CD4-positive, alpha-beta T cell (primary cell): ENCODE measurements around the gene ABHD8. TPM values are rescaled to one million over a fixed set of nuclear protein-coding genes. Genes with fewer than 3 reads are reported as not detected.

Experiments
- ATAC-seq: fragments of 200-7000 bp; cut with Tn5 transposase; one replicate; pipeline ENCODE4 v1.10.0; 2022; ENCODE audit warnings: mild to moderate bottlenecking; ENCODE audit not compliant: poor library complexity
- CTCF ChIA-PET: fragments of 350-600 bp; sonication (Branson Sonifier 250); formaldehyde crosslinking; loops from one replicate; lab custom pipeline; 2021; ENCODE audit warnings: antibody characterized with exemption, inconsistent platforms; lab: Charles Lee
- POLR2A ChIA-PET: fragments of 350-600 bp; sonication (Branson Sonifier 250); formaldehyde crosslinking; loops from one replicate; lab custom pipeline; 2021; ENCODE audit warnings: antibody characterized with exemption, inconsistent platforms; lab: Charles Lee
- DNase-seq, 14 experiments: peaks; one replicate each; pipeline ENCODE4 v3.0.0-alpha.2; 2013 to 2020; ENCODE audit warnings: mixed read lengths in 2 of 14
- H3K27ac ChIP-seq, 2 donors: one replicate each; pipeline versions ENCODE4 v1.5.1 to v1.7.0; 2013; ENCODE audit warnings: low read length in 2 of 2, low read depth in 1 of 2, mild to moderate bottlenecking in 1 of 2
- H3K27me3 ChIP-seq, 2 experiments: 1 replicate in 1 of 2; 2 replicates in 1 of 2; pipeline versions ENCODE4 v1.6.1 to v1.7.0; 2013; ENCODE audit warnings: low read length in 2 of 2, control low read depth in 1 of 2, mild to moderate bottlenecking in 1 of 2, moderate library complexity in 1 of 2; ENCODE audit not compliant: insufficient read depth in 2 of 2, control insufficient read depth in 1 of 2
- H3K36me3 ChIP-seq: one replicate; pipeline ENCODE4 v1.6.1; 2013; ENCODE audit warnings: low read length, control low read depth; ENCODE audit not compliant: insufficient read depth
- H3K4me1 ChIP-seq: one replicate; pipeline ENCODE4 v1.6.1; 2013; ENCODE audit warnings: low read length, control low read depth; ENCODE audit not compliant: insufficient read depth
- H3K4me3 ChIP-seq: one replicate; pipeline ENCODE4 v1.5.1; 2013; ENCODE audit warnings: mild to moderate bottlenecking, low read length, moderate library complexity
- H3K9me3 ChIP-seq, 2 experiments: 1 replicate in 1 of 2; 2 replicates in 1 of 2; pipeline versions ENCODE4 v1.6.1 to v1.7.0; 2013; ENCODE audit warnings: low read length in 2 of 2, mild to moderate bottlenecking in 2 of 2, control low read depth in 1 of 2, moderate library complexity in 1 of 2; ENCODE audit not compliant: control insufficient read depth in 1 of 2, insufficient read depth in 1 of 2
- H3K27ac Mint-ChIP-seq: one replicate; pipeline ENCODE4 v1.8.0; 2020; ENCODE audit warnings: mixed read lengths
- H3K27me3 Mint-ChIP-seq: one replicate; pipeline ENCODE4 v1.8.0; 2021; ENCODE audit warnings: mixed read lengths
- H3K36me3 Mint-ChIP-seq: one replicate; pipeline ENCODE4 v1.8.0; 2021; ENCODE audit warnings: low read depth, mixed read lengths
- H3K4me1 Mint-ChIP-seq: one replicate; pipeline ENCODE4 v1.8.0; 2021; ENCODE audit warnings: low read depth, mixed read lengths
- H3K4me3 Mint-ChIP-seq: one replicate; pipeline ENCODE4 v1.8.0; 2020; ENCODE audit warnings: mild to moderate bottlenecking, mixed read lengths
- H3K9me3 Mint-ChIP-seq: one replicate; pipeline ENCODE4 v1.8.0; 2020; ENCODE audit warnings: mixed read lengths
- intact Hi-C, 2 experiments: fragments of 100-400 bp; cut with DNase I in 1 of 2; cut with micrococcal nuclease in 1 of 2; formaldehyde crosslinking; loops; one replicate each; pipeline versions ENCODE4 v1.15.1 to v1.9.0; 2023 to 2025; cut with DNase I, micrococcal nuclease
- total RNA-seq, 174 experiments: library from RNA in 2 of 174; stranded (reverse) in 2 of 174; gene quantifications; one replicate each; pipeline ENCODE4 v1.2.3 and lab custom pipeline; 2021 to 2026
- TF ChIP-seq, protein P1 (sequence below): fragments of 200-600 bp; IDR thresholded peaks from one replicate; pipeline ENCODE4 v1.8.0; 2022; ENCODE audit warnings: antibody characterized with exemption, mild to moderate bottlenecking

Gene ABHD8
- total RNA-seq, 2 experiments from 2014 or later = 4.4 to 4.6 TPM

DNA sequence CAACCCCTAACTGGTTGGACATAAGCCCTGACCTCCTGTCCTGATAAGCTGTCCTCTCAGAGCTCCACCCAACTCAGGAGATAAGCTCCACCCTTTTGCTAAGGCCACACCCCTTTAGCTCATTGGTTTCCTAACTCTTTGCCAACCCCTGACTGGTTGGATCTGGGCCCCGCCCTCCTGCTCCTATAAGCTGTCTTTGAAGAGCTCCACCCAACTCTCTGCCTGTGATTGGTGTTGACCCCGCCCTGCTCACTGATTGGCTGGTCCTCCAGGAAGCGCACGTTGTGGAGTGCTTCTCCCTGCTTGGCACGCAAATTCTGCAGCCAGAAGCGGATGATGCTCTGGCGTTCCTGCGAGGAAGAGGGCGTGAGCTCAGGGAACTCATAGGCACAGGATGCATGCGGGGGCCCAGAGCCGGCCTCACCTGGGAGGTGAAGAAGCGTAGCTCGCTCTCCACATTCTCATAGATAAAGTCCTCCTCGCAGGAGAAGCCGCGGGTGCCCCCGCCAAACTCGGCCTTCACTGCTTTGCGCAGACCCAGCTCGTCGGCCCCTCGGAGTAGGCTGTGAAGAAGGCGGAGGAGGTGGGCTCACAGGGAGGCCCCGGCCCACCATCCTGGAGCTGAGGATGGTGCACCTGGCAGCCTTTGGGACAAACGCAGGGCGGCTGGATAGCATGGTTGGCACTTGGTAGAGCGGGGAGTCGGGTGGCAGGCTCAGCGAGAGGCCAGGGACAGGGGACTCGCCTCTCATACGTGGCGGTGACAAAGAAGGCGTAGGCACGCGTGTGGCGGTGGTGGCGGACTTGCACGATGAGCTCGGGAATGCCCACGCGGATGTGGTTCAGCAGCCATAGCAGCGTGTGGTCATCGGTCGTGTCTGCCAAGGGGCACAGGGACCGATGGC is 29.7 kb upstream of the ABHD8 start:
- no peak overlapping the region for H3K27ac Mint-ChIP-seq
- H3K9me3 Mint-ChIP-seq = no peaks in the 10 kb centered on the region
- ChIA-PET POLR2A (interaction anchor here (0.9 to 4.0 kb wide), 8 partner anchors 11 to 117 kb away, joined by 5 to 31 read pairs (median 9); partner anchors contain the start of genes ABHD8, BABAM1, DDA1 and MRPL34), CTCF (interaction anchor here (1.0 to 1.9 kb wide), 3 partner anchors 28 to 56 kb away, joined by 3 to 11 read pairs (median 3); partner anchors contain the start of gene MRPL34)
- H3K27me3 Mint-ChIP-seq = no peaks in the 10 kb centered on the region
- Histone ChIP-seq H3K27ac (no peak overlapping the region), H3K27me3 (no peaks in the 10 kb centered on the region), H3K36me3 (peaks cover 2% of the 10 kb centered on the region), H3K4me3 (no peak overlapping the region), H3K9me3 (no peaks in the 10 kb centered on the region), H3K4me1 (peaks cover 64% of the 10 kb centered on the region)
- peak in 6 of 14 experiments; percentile 20 to 77 (median 26) for DNase-seq
- TF ChIP-seq, protein P1, sequence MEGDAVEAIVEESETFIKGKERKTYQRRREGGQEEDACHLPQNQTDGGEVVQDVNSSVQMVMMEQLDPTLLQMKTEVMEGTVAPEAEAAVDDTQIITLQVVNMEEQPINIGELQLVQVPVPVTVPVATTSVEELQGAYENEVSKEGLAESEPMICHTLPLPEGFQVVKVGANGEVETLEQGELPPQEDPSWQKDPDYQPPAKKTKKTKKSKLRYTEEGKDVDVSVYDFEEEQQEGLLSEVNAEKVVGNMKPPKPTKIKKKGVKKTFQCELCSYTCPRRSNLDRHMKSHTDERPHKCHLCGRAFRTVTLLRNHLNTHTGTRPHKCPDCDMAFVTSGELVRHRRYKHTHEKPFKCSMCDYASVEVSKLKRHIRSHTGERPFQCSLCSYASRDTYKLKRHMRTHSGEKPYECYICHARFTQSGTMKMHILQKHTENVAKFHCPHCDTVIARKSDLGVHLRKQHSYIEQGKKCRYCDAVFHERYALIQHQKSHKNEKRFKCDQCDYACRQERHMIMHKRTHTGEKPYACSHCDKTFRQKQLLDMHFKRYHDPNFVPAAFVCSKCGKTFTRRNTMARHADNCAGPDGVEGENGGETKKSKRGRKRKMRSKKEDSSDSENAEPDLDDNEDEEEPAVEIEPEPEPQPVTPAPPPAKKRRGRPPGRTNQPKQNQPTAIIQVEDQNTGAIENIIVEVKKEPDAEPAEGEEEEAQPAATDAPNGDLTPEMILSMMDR = no peak
- H3K36me3 Mint-ChIP-seq = peaks cover 16% of the 10 kb centered on the region
- intact Hi-C loops = no loop called here
- peaks cover 45% of the 10 kb centered on the region for H3K4me1 Mint-ChIP-seq
- H3K4me3 Mint-ChIP-seq = peak overlapping the region; percentile 74
- ATAC-seq = no peak

DNA sequence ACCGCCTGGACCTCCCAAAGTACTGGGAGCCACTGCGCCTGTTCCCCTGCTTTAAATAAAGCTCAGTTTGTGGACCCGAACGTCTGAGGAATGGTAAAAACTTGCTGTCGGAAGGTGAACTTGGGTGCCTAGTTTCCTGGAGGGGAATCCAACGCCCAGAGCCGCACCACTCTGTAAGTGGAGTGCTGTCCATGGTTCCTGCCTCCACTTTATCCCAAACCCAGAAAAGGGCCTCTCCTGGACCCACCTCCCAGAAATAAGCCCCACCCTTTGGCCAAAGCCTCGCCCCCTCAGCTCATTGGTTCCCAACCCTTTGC is 29.1 kb upstream of the ABHD8 start:
- Mint-ChIP-seq H3K36me3 (peaks cover 13% of the 10 kb centered on the region), H3K9me3 (no peaks in the 10 kb centered on the region), H3K4me3 (peak overlapping the region; percentile 74), H3K4me1 (peaks cover 43% of the 10 kb centered on the region), H3K27me3 (no peaks in the 10 kb centered on the region), H3K27ac (no peak overlapping the region)
- intact Hi-C loops = no loop called here
- Histone ChIP-seq H3K4me3 (no peak overlapping the region), H3K9me3 (no peaks in the 10 kb centered on the region), H3K27me3 (no peaks in the 10 kb centered on the region), H3K36me3 (peaks cover 2% of the 10 kb centered on the region), H3K27ac (no peak overlapping the region), H3K4me1 (peaks cover 63% of the 10 kb centered on the region)
- ChIA-PET POLR2A (interaction anchor here (1.5 to 4.0 kb wide), 4 partner anchors 11 to 40 kb away, joined by 5 to 27 read pairs (median 9); partner anchors contain the start of genes DDA1 and MRPL34), CTCF (interaction anchor here (1.1 to 1.9 kb wide), 3 partner anchors 27 to 54 kb away, joined by 3 to 11 read pairs (median 5); partner anchors contain the start of gene MRPL34)
- no peak for DNase-seq
- ATAC-seq = no peak
- TF ChIP-seq, protein P1 = no peak

DNA sequence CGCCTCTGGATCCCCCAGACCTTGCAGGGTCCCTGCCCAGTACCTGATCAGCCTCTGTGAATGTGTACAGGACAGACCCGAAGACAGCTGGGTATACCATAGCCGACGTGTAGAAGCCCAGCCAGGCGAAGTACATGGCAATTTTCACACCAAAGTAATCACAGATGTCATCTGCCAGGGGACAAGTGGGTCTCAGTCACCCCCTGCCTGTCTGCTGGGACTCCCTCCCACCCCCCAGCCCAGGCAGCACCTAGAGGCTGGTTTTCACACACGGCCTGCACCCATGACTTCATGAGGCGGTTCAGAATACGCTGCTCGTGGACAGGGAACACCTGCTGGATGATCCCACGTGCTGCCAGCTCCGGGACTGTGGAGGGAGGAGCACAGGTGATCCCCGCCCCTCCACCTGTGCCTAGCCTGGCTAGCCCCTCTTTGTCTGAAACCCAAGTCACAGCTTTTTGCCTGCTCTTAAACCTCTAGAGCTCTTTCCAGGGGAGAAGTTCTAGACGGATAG is 27.9 kb upstream of the ABHD8 start:
- no peaks in the 10 kb centered on the region for H3K27me3 Mint-ChIP-seq
- Histone ChIP-seq H3K4me3 (no peak overlapping the region), H3K4me1 (peaks cover 56% of the 10 kb centered on the region), H3K27me3 (no peaks in the 10 kb centered on the region), H3K36me3 (peaks cover 2% of the 10 kb centered on the region), H3K27ac (no peak overlapping the region), H3K9me3 (no peaks in the 10 kb centered on the region)
- DNase-seq = peak in 1 of 14 experiments; percentile 23
- intact Hi-C loops = no loop called here
- ChIA-PET CTCF (interaction anchor here (1.4 kb wide), 1 partner anchor 38 kb away, joined by 5 read pairs; no protein-coding TSS in a partner anchor), POLR2A (interaction anchor here (3.5 kb wide), 1 partner anchor 21 kb away, joined by 29 read pairs; the partner anchor contains the start of gene DDA1)
- TF ChIP-seq, protein P1 = no peak
- peaks cover 33% of the 10 kb centered on the region for H3K4me1 Mint-ChIP-seq
- peaks cover 9% of the 10 kb centered on the region for H3K36me3 Mint-ChIP-seq
- H3K4me3 Mint-ChIP-seq = peak overlapping the region; percentile 73
- ATAC-seq = no peak
- no peaks in the 10 kb centered on the region for H3K9me3 Mint-ChIP-seq
- H3K27ac Mint-ChIP-seq = peak overlapping the region; percentile 14
